MM.1S (cell line): Measurements from ENCODE around the gene RABEP1.

Experiments
- DNase-seq: peaks from one replicate; pipeline ENCODE4 v3.0.0-alpha.2; 2015
- H2AFZ ChIP-seq: fragments of 300-600 bp; sonication (generic); 2 replicates; pipeline ENCODE4 v1.6.0; 2016; ENCODE audit warnings: antibody characterized with exemption, low read length
- H3F3A ChIP-seq: fragments of 300-600 bp; sonication (generic); 2 replicates; pipeline ENCODE4 v1.6.1; 2016; ENCODE audit warnings: mild to moderate bottlenecking, antibody characterized with exemption, low read length, moderate library complexity, mixed read lengths; ENCODE audit not compliant: insufficient read depth
- H3K27ac ChIP-seq: fragments of 300-600 bp; sonication (generic); 2 replicates; pipeline ENCODE4 v1.5.1; 2016; ENCODE audit warnings: mild to moderate bottlenecking, low read length
- H3K27me3 ChIP-seq: fragments of 300-600 bp; sonication (generic); replicated peaks from 2 replicates; pipeline ENCODE4 v1.6.0; 2016; ENCODE audit warnings: low read length; ENCODE audit not compliant: insufficient read depth
- H3K36me3 ChIP-seq: fragments of 300-600 bp; sonication (generic); replicated peaks from 2 replicates; pipeline ENCODE4 v1.6.1; 2016; ENCODE audit warnings: mild to moderate bottlenecking, low read length, mixed read lengths; ENCODE audit not compliant: insufficient read depth
- H3K4me1 ChIP-seq: fragments of 300-600 bp; sonication (generic); 2 replicates; pipeline ENCODE4 v1.6.1; 2016; ENCODE audit warnings: low read length, mixed read lengths
- H3K4me2 ChIP-seq: fragments of 300-600 bp; sonication (generic); 2 replicates; pipeline ENCODE4 v1.6.0; 2016; ENCODE audit warnings: low read depth, low read length
- H3K4me3 ChIP-seq: fragments of 300-600 bp; sonication (generic); 2 replicates; pipeline ENCODE4 v1.5.1; 2016; ENCODE audit warnings: low read length, mixed read lengths
- H3K79me2 ChIP-seq: fragments of 300-600 bp; sonication (generic); 2 replicates; pipeline ENCODE4 v1.6.1; 2016; ENCODE audit warnings: mixed run types, low read length, mixed read lengths
- H3K9ac ChIP-seq: fragments of 300-600 bp; sonication (generic); 2 replicates; pipeline ENCODE4 v1.6.1; 2016; ENCODE audit warnings: low read length, mixed read lengths
- H3K9me2 ChIP-seq: fragments of 300-600 bp; sonication (generic); replicated peaks from 2 replicates; pipeline ENCODE4 v1.6.1; 2016; ENCODE audit warnings: mild to moderate bottlenecking, low read length, mixed read lengths; ENCODE audit not compliant: insufficient read depth
- H3K9me3 ChIP-seq: fragments of 300-600 bp; sonication (generic); replicated peaks from 2 replicates; pipeline ENCODE4 v1.6.1; 2016; ENCODE audit warnings: mild to moderate bottlenecking, low read length, mixed read lengths; ENCODE audit not compliant: insufficient read depth
- H4K20me1 ChIP-seq: fragments of 300-600 bp; sonication (generic); 2 replicates; pipeline ENCODE4 v1.6.1; 2016; ENCODE audit warnings: mild to moderate bottlenecking, low read length, moderate library complexity, mixed read lengths; ENCODE audit not compliant: insufficient read depth
- CTCF ChIP-seq: fragments of 300-600 bp; sonication (generic); IDR thresholded peaks from 2 replicates; pipeline ENCODE4 v1.5.1; 2016; ENCODE audit warnings: antibody characterized with exemption, low read length, mixed read lengths
- EZH2 ChIP-seq: fragments of 300-600 bp; sonication (generic); optimal IDR thresholded peaks from 2 replicates; pipeline ENCODE3; 2017; ENCODE audit warnings: low read depth, mild to moderate bottlenecking, antibody characterized with exemption, low read length, mixed read lengths
- EZH2phosphoT487 ChIP-seq: fragments of 300-600 bp; sonication (generic); IDR thresholded peaks from 2 replicates; pipeline ENCODE4 v1.6.1; 2018; ENCODE audit warnings: antibody characterized with exemption, low read length

RABEP1 gene

GRCh38 chr17:5365831-5366230 is 83.7 kb downstream of the RABEP1 start:
- H3K9me2 ChIP-seq, result no peaks in the 10 kb centered on the region
- H3F3A ChIP-seq, result no peaks in the 10 kb centered on the region
- DNase-seq, result no peak
- peaks cover 5% of the 10 kb centered on the region; the same call in 1 of the 2 replicates for H3K36me3 ChIP-seq
- no peaks in the 10 kb centered on the region for H3K79me2 ChIP-seq
- TF ChIP-seq EZH2, result no peak
- no peak for TF ChIP-seq CTCF
- TF ChIP-seq EZH2phosphoT487, result no peak
- H3K9me3 ChIP-seq, result no peaks in the 10 kb centered on the region
- no peak overlapping the region for H2AFZ ChIP-seq
- no peak overlapping the region for H3K9ac ChIP-seq
- H3K27ac ChIP-seq, result no peak overlapping the region
- H3K4me2 ChIP-seq, result no peak overlapping the region
- no peaks in the 10 kb centered on the region for H3K4me1 ChIP-seq
- no peak overlapping the region for H3K4me3 ChIP-seq
- H4K20me1 ChIP-seq, result no peaks in the 10 kb centered on the region
- H3K27me3 ChIP-seq, result no peaks in the 10 kb centered on the region

- Histone ChIP-seq H3K79me2 (peaks cover 9% of the 10 kb centered on the region), H2AFZ (no peak overlapping the region), H3K36me3 (no peaks in the 10 kb centered on the region; the same call in 1 of the 2 replicates), H3K4me3 (no peak overlapping the region), H4K20me1 (no peaks in the 10 kb centered on the region), H3K4me1 (peaks cover 21% of the 10 kb centered on the region), H3F3A (peaks cover 20% of the 10 kb centered on the region), H3K27ac (no peak overlapping the region), H3K4me2 (no peak overlapping the region), H3K9me2 (no peaks in the 10 kb centered on the region), H3K9me3 (no peaks in the 10 kb centered on the region), H3K27me3 (no peaks in the 10 kb centered on the region), H3K9ac (no peak overlapping the region)
- no peak for DNase-seq
- TF ChIP-seq EZH2 (no peak), CTCF (no peak), EZH2phosphoT487 (no peak)
Observed at GRCh38 chr17:5370411-5370810, 88.3 kb downstream of the RABEP1 start.

GRCh38 chr17:5373112-5373511 is 91.0 kb downstream of the RABEP1 start:
- Histone ChIP-seq H3K4me3 (peak overlapping the region; percentile 16; the same call in 1 of the 2 replicates), H3K36me3 (no peaks in the 10 kb centered on the region; the same call in 1 of the 2 replicates), H3K9ac (peak overlapping the region; percentile 15; the same call in 1 of the 2 replicates), H3K27ac (peak overlapping the region; percentile 83), H3K4me1 (peaks cover 21% of the 10 kb centered on the region), H3K9me3 (no peaks in the 10 kb centered on the region), H3F3A (peaks cover 20% of the 10 kb centered on the region), H3K79me2 (peaks cover 12% of the 10 kb centered on the region), H3K4me2 (peak overlapping the region; percentile 70; the same call in 1 of the 2 replicates), H3K27me3 (no peaks in the 10 kb centered on the region), H2AFZ (peak overlapping the region; percentile 37; the same call in 1 of the 2 replicates), H4K20me1 (no peaks in the 10 kb centered on the region), H3K9me2 (no peaks in the 10 kb centered on the region)
- TF ChIP-seq EZH2, result no peak
- no peak for TF ChIP-seq CTCF
- TF ChIP-seq EZH2phosphoT487, result no peak
- peak; percentile 89 for DNase-seq
